Endodermal cell (in vitro differentiated cells): Measurements from ENCODE around the gene PALLD. TPM values are rescaled to one million over a fixed set of nuclear protein-coding genes. Genes with fewer than 3 reads are reported as not detected.

Source experiments
- DNase-seq: peaks from one replicate; pipeline ENCODE4 v3.0.0-alpha.2; 2017
- H3K27ac ChIP-seq: 2 replicates; pipeline ENCODE4 v1.5.1; 2013; ENCODE audit warnings: mild to moderate bottlenecking, low read depth, low read length, moderate library complexity
- H3K27me3 ChIP-seq: 2 replicates; pipeline ENCODE4 v1.6.1; 2013; ENCODE audit warnings: mild to moderate bottlenecking, low read length, moderate library complexity; ENCODE audit not compliant: insufficient read depth, control insufficient read depth, poor library complexity, severe bottlenecking
- H3K36me3 ChIP-seq: 2 replicates; pipeline ENCODE4 v1.7.0; 2013; ENCODE audit warnings: mild to moderate bottlenecking, low read length, moderate library complexity; ENCODE audit not compliant: control insufficient read depth, insufficient read depth
- H3K4me1 ChIP-seq: one replicate; pipeline ENCODE4 v1.7.0; 2013; ENCODE audit warnings: low read length; ENCODE audit not compliant: control insufficient read depth, insufficient read depth
- H3K4me3 ChIP-seq: 2 replicates; pipeline ENCODE4 v1.5.1; 2013; ENCODE audit warnings: mild to moderate bottlenecking, low read length, moderate library complexity
- H3K9ac ChIP-seq: 2 replicates; pipeline ENCODE4 v1.6.1; 2013; ENCODE audit warnings: mild to moderate bottlenecking, low read length, moderate library complexity; ENCODE audit not compliant: poor library complexity, severe bottlenecking; ENCODE audit errors: extremely low read depth
- H3K9me3 ChIP-seq: 2 replicates; pipeline ENCODE4 v1.6.1; 2013; ENCODE audit warnings: mild to moderate bottlenecking, low read length, moderate library complexity; ENCODE audit not compliant: control insufficient read depth
- H3K27ac Mint-ChIP-seq: 2 replicates; pipeline ENCODE4 v1.8.0; 2020; ENCODE audit warnings: mixed read lengths
- H3K27me3 Mint-ChIP-seq: 2 replicates; pipeline ENCODE4 v1.8.0; 2021; ENCODE audit warnings: mild to moderate bottlenecking, mixed read lengths; ENCODE audit not compliant: insufficient read depth
- H3K36me3 Mint-ChIP-seq: 2 replicates; pipeline ENCODE4 v1.8.0; 2020; ENCODE audit warnings: low read depth, mixed read lengths
- H3K4me1 Mint-ChIP-seq: 2 replicates; pipeline ENCODE4 v1.8.0; 2020; ENCODE audit warnings: mixed read lengths
- H3K4me3 Mint-ChIP-seq: 2 replicates; pipeline ENCODE4 v1.8.0; 2020; ENCODE audit warnings: mild to moderate bottlenecking, moderate library complexity, mixed read lengths
- H3K9me3 Mint-ChIP-seq: 2 replicates; pipeline ENCODE4 v1.8.0; 2020; ENCODE audit warnings: mild to moderate bottlenecking, mixed read lengths
- WGBS, 2 experiments: methylation state at CpG; one replicate each; pipeline versions ENCODE4 v1.1.5 to v1.1.7; 2013; ENCODE audit warnings: missing lambda C conversion rate in 2 of 2, mixed read lengths in 1 of 2; ENCODE audit not compliant: insufficient coverage in 1 of 2, insufficient read length in 1 of 2; 5-methylcytosine and 5-hydroxymethylcytosine counted together
- total RNA-seq, 2 donors: library from RNA; stranded (reverse); fragmentation: NEBNext Ultra II Directional in 1 of 2; extraction: Animal tissue kit (Norgen Biotek cat#: 25700) in 1 of 2; gene quantifications; 2 replicates in 1 of 2; 3 replicates in 1 of 2; pipeline ENCODE4 v1.2.1, GENCODE V29; 2021
- TF ChIP-seq, protein P1 (sequence below): fragments of 200-600 bp; sonication (generic); conservative IDR thresholded peaks from 2 replicates; pipeline ENCODE4 v1.5.0; 2021; ENCODE audit warnings: antibody characterized with exemption, mild to moderate bottlenecking

Gene PALLD
- total RNA-seq, 2 donors from 2014 or later = 51.8 to 86.7 TPM

- Histone ChIP-seq H3K27ac (no peak overlapping the region), H3K9ac (no peak overlapping the region), H3K27me3 (no peaks in the 10 kb centered on the region), H3K4me1 (no peaks in the 10 kb centered on the region), H3K36me3 (no peaks in the 10 kb centered on the region), H3K4me3 (no peak overlapping the region), H3K9me3 (no peaks in the 10 kb centered on the region)
- peak overlapping the region; percentile 49 for H3K27ac Mint-ChIP-seq
- H3K4me1 Mint-ChIP-seq = peaks cover 13% of the 10 kb centered on the region
- no peak for DNase-seq
- H3K9me3 Mint-ChIP-seq = no peaks in the 10 kb centered on the region
- H3K4me3 Mint-ChIP-seq = no peak overlapping the region
- TF ChIP-seq, protein P1, sequence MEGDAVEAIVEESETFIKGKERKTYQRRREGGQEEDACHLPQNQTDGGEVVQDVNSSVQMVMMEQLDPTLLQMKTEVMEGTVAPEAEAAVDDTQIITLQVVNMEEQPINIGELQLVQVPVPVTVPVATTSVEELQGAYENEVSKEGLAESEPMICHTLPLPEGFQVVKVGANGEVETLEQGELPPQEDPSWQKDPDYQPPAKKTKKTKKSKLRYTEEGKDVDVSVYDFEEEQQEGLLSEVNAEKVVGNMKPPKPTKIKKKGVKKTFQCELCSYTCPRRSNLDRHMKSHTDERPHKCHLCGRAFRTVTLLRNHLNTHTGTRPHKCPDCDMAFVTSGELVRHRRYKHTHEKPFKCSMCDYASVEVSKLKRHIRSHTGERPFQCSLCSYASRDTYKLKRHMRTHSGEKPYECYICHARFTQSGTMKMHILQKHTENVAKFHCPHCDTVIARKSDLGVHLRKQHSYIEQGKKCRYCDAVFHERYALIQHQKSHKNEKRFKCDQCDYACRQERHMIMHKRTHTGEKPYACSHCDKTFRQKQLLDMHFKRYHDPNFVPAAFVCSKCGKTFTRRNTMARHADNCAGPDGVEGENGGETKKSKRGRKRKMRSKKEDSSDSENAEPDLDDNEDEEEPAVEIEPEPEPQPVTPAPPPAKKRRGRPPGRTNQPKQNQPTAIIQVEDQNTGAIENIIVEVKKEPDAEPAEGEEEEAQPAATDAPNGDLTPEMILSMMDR = no peak
- no peaks in the 10 kb centered on the region for H3K36me3 Mint-ChIP-seq
- 86% methylated on average over 4 of the region's 4 CpGs; no CpG with 5 or more reads in 1 of the 2 experiments for WGBS, 2 experiments
- no peaks in the 10 kb centered on the region for H3K27me3 Mint-ChIP-seq
These were observed 155.0 kb downstream of the PALLD start for GRCh38 chr4:168651864-168652263.

GRCh38 chr4:168652755-168653154, 155.9 kb downstream of the PALLD start:
- Histone ChIP-seq H3K4me3 (no peak overlapping the region), H3K9ac (no peak overlapping the region), H3K27ac (no peak overlapping the region), H3K4me1 (no peaks in the 10 kb centered on the region), H3K9me3 (no peaks in the 10 kb centered on the region), H3K27me3 (no peaks in the 10 kb centered on the region), H3K36me3 (no peaks in the 10 kb centered on the region)
- WGBS, 2 experiments = 75 to 94% methylated on average over 2 of the region's 2 CpGs
- Mint-ChIP-seq H3K27me3 (no peaks in the 10 kb centered on the region), H3K4me1 (peaks cover 13% of the 10 kb centered on the region), H3K36me3 (no peaks in the 10 kb centered on the region), H3K4me3 (no peak overlapping the region), H3K9me3 (no peaks in the 10 kb centered on the region), H3K27ac (no peak overlapping the region)
- TF ChIP-seq, protein P1 = no peak
- DNase-seq = no peak

DNA sequence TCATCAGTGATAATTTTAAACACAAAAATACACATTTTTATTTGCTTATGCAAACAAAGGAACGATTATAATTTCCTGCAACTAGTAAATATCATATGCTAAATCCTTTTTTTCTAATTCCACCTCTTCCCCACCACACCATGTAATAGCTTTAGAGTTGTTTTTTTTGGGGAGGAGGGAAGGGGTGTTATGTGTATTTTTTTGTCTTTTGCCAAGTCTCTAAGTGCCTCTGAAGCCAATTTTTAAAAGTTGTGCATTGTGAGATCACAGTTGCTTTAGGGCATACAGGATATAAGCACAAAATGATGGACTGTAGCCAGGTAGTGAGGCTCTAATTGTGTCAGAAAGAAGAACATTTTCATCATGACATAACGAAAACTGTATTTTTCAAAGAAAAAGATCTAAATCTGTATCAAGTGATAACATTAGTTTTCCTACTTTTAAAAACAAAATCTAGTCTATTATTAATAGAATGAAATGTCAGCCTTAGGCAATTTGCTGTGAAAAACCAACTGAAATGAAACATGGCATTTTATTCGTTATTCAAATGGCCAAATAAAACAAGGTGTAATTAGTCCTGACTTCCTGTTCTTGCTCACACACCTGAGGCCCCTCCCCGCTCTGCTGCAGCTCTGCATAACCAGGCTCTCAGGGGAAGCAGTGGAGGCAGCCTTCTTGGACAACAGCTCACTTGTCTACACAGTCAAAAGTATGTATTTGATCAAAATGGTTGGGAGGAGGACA, 157.4 kb downstream of the PALLD start:
- H3K27ac Mint-ChIP-seq = no peak overlapping the region
- no peaks in the 10 kb centered on the region for H3K27me3 Mint-ChIP-seq
- no peaks in the 10 kb centered on the region for H3K9me3 Mint-ChIP-seq
- H3K4me1 Mint-ChIP-seq = peaks cover 13% of the 10 kb centered on the region
- H3K27ac ChIP-seq = no peak overlapping the region
- H3K4me3 ChIP-seq = no peak overlapping the region
- H3K9me3 ChIP-seq = no peaks in the 10 kb centered on the region
- TF ChIP-seq, protein P1 = no peak
- no peaks in the 10 kb centered on the region for H3K4me1 ChIP-seq
- no peak overlapping the region for H3K4me3 Mint-ChIP-seq
- no peak overlapping the region for H3K9ac ChIP-seq
- 90% methylated on average over 1 to 4 of the region's 4 CpGs for WGBS, 2 experiments
- no peaks in the 10 kb centered on the region for H3K27me3 ChIP-seq
- peak; percentile 63 for DNase-seq
- H3K36me3 Mint-ChIP-seq = no peaks in the 10 kb centered on the region
- H3K36me3 ChIP-seq = no peaks in the 10 kb centered on the region
